Measurements from ENCODE around the gene TMEM184A. TPM values are rescaled to one million over a fixed set of nuclear protein-coding genes. Genes with fewer than 3 reads are reported as not detected.

Gene TMEM184A
- total RNA-seq, 2 donors from 2014 or later = 0.28 TPM; not detected in 1

- H3K9me3 ChIP-seq = no peaks in the 10 kb centered on the region
- no peak for DNase-seq (ENCODE audit: low spot score)
- peaks cover 0 to 4% of the 10 kb centered on the region in 2 donors for H3K4me1 ChIP-seq
- H3K36me3 ChIP-seq = peaks cover 7% of the 10 kb centered on the region
- H3K27ac ChIP-seq = no peak overlapping the region
- no peak overlapping the region for H3K4me3 ChIP-seq
- no peaks in the 10 kb centered on the region for H3K27me3 ChIP-seq
- no peak for TF ChIP-seq CTCF (IDR thresholded peaks at IDR 0.05)
These were observed 6.1 kb upstream of the TMEM184A start for GRCh38 chr7:1562116-1562515.

GRCh38 chr7:1561036-1561940, 5.3 kb upstream of the TMEM184A start:
- H3K4me1 ChIP-seq = peaks cover 0 to 6% of the 10 kb centered on the region in 2 donors
- no peak for TF ChIP-seq CTCF (IDR thresholded peaks at IDR 0.05)
- no peak overlapping the region for H3K27ac ChIP-seq
- H3K4me3 ChIP-seq = no peak overlapping the region
- no peaks in the 10 kb centered on the region for H3K36me3 ChIP-seq
- H3K27me3 ChIP-seq = no peaks in the 10 kb centered on the region
- no peak for DNase-seq (ENCODE audit: low spot score)
- H3K9me3 ChIP-seq = no peaks in the 10 kb centered on the region

GRCh38 chr7:1560620-1561031, 4.6 kb upstream of the TMEM184A start:
- TF ChIP-seq CTCF (IDR thresholded peaks at IDR 0.05) = no peak
- no peaks in the 10 kb centered on the region for H3K9me3 ChIP-seq
- no peak overlapping the region for H3K4me3 ChIP-seq
- DNase-seq (ENCODE audit: low spot score) = no peak
- H3K27me3 ChIP-seq = no peaks in the 10 kb centered on the region
- H3K36me3 ChIP-seq = no peaks in the 10 kb centered on the region
- no peak overlapping the region for H3K27ac ChIP-seq
- H3K4me1 ChIP-seq = peaks cover 0 to 12% of the 10 kb centered on the region in 2 donors

- peaks cover 0 to 20% of the 10 kb centered on the region in 2 donors for H3K4me1 ChIP-seq
- no peak overlapping the region for H3K27ac ChIP-seq
- TF ChIP-seq CTCF (IDR thresholded peaks at IDR 0.05) = no peak
- DNase-seq (ENCODE audit: low spot score) = no peak
- H3K4me3 ChIP-seq = no peak overlapping the region
- H3K27me3 ChIP-seq = no peaks in the 10 kb centered on the region
- no peaks in the 10 kb centered on the region for H3K36me3 ChIP-seq
- no peaks in the 10 kb centered on the region for H3K9me3 ChIP-seq
These were observed 3.9 kb upstream of the TMEM184A start for GRCh38 chr7:1559626-1560590.

- Histone ChIP-seq H3K27me3 (no peaks in the 10 kb centered on the region), H3K4me1 (peaks cover 0 to 20% of the 10 kb centered on the region in 2 donors), H3K4me3 (no peak overlapping the region), H3K36me3 (no peaks in the 10 kb centered on the region), H3K27ac (peak overlapping the region in 1 of 2 donors; percentile 37), H3K9me3 (no peaks in the 10 kb centered on the region)
- no peak for DNase-seq (ENCODE audit: low spot score)
- TF ChIP-seq CTCF (IDR thresholded peaks at IDR 0.05) = no peak
These were observed 3.0 kb upstream of the TMEM184A start for GRCh38 chr7:1558841-1559625.
